Measurements from ENCODE around the gene ZNF177. TPM values are rescaled to one million over a fixed set of nuclear protein-coding genes. Genes with fewer than 3 reads are reported as not detected.
"Not testable (repeated sequence)": the region's sequence is repeated elsewhere in the genome, so short reads cannot be mapped to it uniquely, and the experiment has no call there.

The ZNF177 gene
- 2.5 and 3.1 TPM in 2 replicates for total RNA-seq (2014; rRNA removed; shearing (Covaris generic))

- peak; percentile 62 for DNase-seq (ENCODE audit: low read depth)
These were observed at the start of gene ZNF177 for GRCh38 chr19:9362905-9363304. Gene ZNF177, plus strand, starts transcription at chr19:9363013. Its CDS starts 15,299 bp downstream, at chr19:9378312.

- no peak for DNase-seq (ENCODE audit: low read depth)
These were observed 49.1 kb upstream of the ZNF177 start for GRCh38 chr19:9313756-9314155.

GRCh38 chr19:9321338-9321737, 41.5 kb upstream of the ZNF177 start:
- no peak for DNase-seq (ENCODE audit: low read depth)

- DNase-seq (ENCODE audit: low read depth): not testable (repeated sequence)
These were observed 41.1 kb upstream of the ZNF177 start for GRCh38 chr19:9321756-9322155.

- not testable (repeated sequence) for DNase-seq (ENCODE audit: low read depth)
These were observed 40.6 kb upstream of the ZNF177 start for GRCh38 chr19:9322201-9322600.

- peak; percentile 90 for DNase-seq (ENCODE audit: low read depth)
These were observed 39.3 kb upstream of the ZNF177 start for GRCh38 chr19:9323557-9323918.

- DNase-seq (ENCODE audit: low read depth): peak; percentile 94
These were observed 38.8 kb upstream of the ZNF177 start, which contains the start of gene ZNF559 for GRCh38 chr19:9323919-9324583. Gene ZNF559, plus strand, starts transcription at chr19:9324179. Its CDS starts 14,371 bp downstream, at chr19:9338550.

- no peak for DNase-seq (ENCODE audit: low read depth)
These were observed 38.2 kb upstream of the ZNF177 start for GRCh38 chr19:9324584-9324962.

- DNase-seq (ENCODE audit: low read depth): no peak
These were observed 32.8 kb upstream of the ZNF177 start for GRCh38 chr19:9329999-9330398.

- DNase-seq (ENCODE audit: low read depth): no peak
These were observed 20.1 kb upstream of the ZNF177 start for GRCh38 chr19:9342610-9343304.

GRCh38 chr19:9345005-9345404, 17.8 kb upstream of the ZNF177 start:
- no peak for DNase-seq (ENCODE audit: low read depth)

- DNase-seq (ENCODE audit: low read depth): no peak
These were observed 14.6 kb upstream of the ZNF177 start for GRCh38 chr19:9348253-9348652.

GRCh38 chr19:9348671-9349070, 14.1 kb upstream of the ZNF177 start:
- no peak for DNase-seq (ENCODE audit: low read depth)

- DNase-seq (ENCODE audit: low read depth): no peak
These were observed 10.3 kb upstream of the ZNF177 start for GRCh38 chr19:9352505-9352904.

GRCh38 chr19:9353011-9353410, 9.8 kb upstream of the ZNF177 start:
- no peak for DNase-seq (ENCODE audit: low read depth)

GRCh38 chr19:9354651-9355050, 8.2 kb upstream of the ZNF177 start:
- no peak for DNase-seq (ENCODE audit: low read depth)

GRCh38 chr19:9370738-9371619, 8.2 kb downstream of the ZNF177 start:
- DNase-seq (ENCODE audit: low read depth): no peak

GRCh38 chr19:9381361-9381785, 18.6 kb downstream of the ZNF177 start:
- no peak for DNase-seq (ENCODE audit: low read depth)

- DNase-seq (ENCODE audit: low read depth): peak; percentile 91
These were observed 44.1 kb downstream of the ZNF177 start for GRCh38 chr19:9406798-9407352.

- DNase-seq (ENCODE audit: low read depth): peak; percentile 44
These were observed 45.0 kb downstream of the ZNF177 start for GRCh38 chr19:9407827-9408226.

- no peak for DNase-seq (ENCODE audit: low read depth)
These were observed 50.6 kb downstream of the ZNF177 start for GRCh38 chr19:9413240-9413954.
